HL-60 (cell line): ENCODE data around the gene LAMC2.

Experiments
- DNase-seq, 2 experiments: peaks; one replicate each; pipeline ENCODE4 v3.0.0-alpha.2; 2010 to 2020; ENCODE audit warnings: low read depth in 1 of 2, low spot score in 1 of 2
- H3K27ac ChIP-seq: fragments of 250-450 bp; sonication (Bioruptor Pico); replicated peaks from 2 replicates; pipeline ENCODE4 v1.5.1; 2020; ENCODE audit warnings: mild to moderate bottlenecking, moderate library complexity
- H3K27me3 ChIP-seq: fragments of 250-450 bp; sonication (Bioruptor Pico); 2 replicates; pipeline ENCODE4 v1.5.1; 2021; ENCODE audit warnings: mild to moderate bottlenecking, moderate library complexity; ENCODE audit not compliant: insufficient read depth, poor library complexity, severe bottlenecking
- H3K4me3 ChIP-seq: replicated peaks from 2 replicates; pipeline ENCODE4 v1.5.1; 2011; ENCODE audit warnings: mild to moderate bottlenecking, control low read depth, low read length; ENCODE audit not compliant: insufficient read depth
- CTCF ChIP-seq: IDR thresholded peaks from one replicate; pipeline ENCODE4 v1.5.1; 2011; ENCODE audit warnings: low read length, control low read depth, inconsistent platforms; ENCODE audit not compliant: insufficient read depth
- GABPA ChIP-seq: IDR thresholded peaks from 2 replicates; pipeline ENCODE4 v1.6.1; 2012; ENCODE audit warnings: low read depth
- POLR2AphosphoS5 ChIP-seq: IDR thresholded peaks from 2 replicates; pipeline ENCODE4 v1.6.1; 2012; ENCODE audit warnings: low read depth
- REST ChIP-seq: IDR thresholded peaks from 2 replicates; pipeline ENCODE4 v1.6.1; 2012; ENCODE audit warnings: low read depth; ENCODE audit not compliant: insufficient replicate concordance
- SPI1 ChIP-seq: IDR thresholded peaks from 2 replicates; pipeline ENCODE4 v1.6.1; 2012; ENCODE audit warnings: low read depth, mild to moderate bottlenecking, borderline replicate concordance

The LAMC2 gene

GRCh38 chr1:183247484-183247883 lies 61.4 kb downstream of the LAMC2 start:
- Histone ChIP-seq H3K27ac (no peak overlapping the region), H3K27me3 (no peaks in the 10 kb centered on the region), H3K4me3 (no peak overlapping the region)
- no peak for TF ChIP-seq POLR2AphosphoS5
- TF ChIP-seq REST = no peak
- no peak for TF ChIP-seq GABPA
- no peak for TF ChIP-seq CTCF
- TF ChIP-seq SPI1 = no peak
- DNase-seq = no peak

- H3K4me3 ChIP-seq = no peak overlapping the region
- H3K27ac ChIP-seq = no peak overlapping the region
- TF ChIP-seq CTCF = no peak
- no peak for TF ChIP-seq SPI1
- no peak for TF ChIP-seq POLR2AphosphoS5
- TF ChIP-seq REST = no peak
- H3K27me3 ChIP-seq = no peaks in the 10 kb centered on the region
- no peak for DNase-seq
These were observed 61.9 kb downstream of the LAMC2 start for GRCh38 chr1:183247931-183248330.

- H3K4me3 ChIP-seq = no peak overlapping the region
- no peak for DNase-seq
- H3K27ac ChIP-seq = no peak overlapping the region
- H3K27me3 ChIP-seq = no peaks in the 10 kb centered on the region
- no peak for TF ChIP-seq GABPA
- no peak for TF ChIP-seq POLR2AphosphoS5
- TF ChIP-seq REST = no peak
- TF ChIP-seq SPI1 = no peak
- TF ChIP-seq CTCF = no peak
These were observed 63.1 kb downstream of the LAMC2 start for GRCh38 chr1:183248989-183249691.
